ENCODE measurements around the gene ADGRF5.

DNA sequence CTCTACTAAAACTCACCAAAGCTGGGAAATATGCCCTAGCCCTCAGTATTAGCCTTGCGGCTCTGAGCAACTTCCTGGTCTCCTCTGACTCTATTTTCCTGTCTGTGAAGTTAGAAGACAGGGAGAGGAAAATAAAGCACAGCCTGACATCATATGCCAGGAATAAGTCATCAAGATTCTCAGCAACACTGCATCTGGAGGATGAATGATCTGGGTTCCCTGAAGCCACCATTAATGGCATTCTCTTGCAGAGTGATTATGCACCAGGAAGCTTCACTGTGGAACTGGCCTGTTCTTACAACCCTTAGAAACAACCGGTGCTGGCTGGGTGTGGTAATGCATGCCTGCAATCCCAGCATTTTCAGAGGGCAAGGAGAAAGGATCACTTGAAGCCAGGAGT is 12.4 kb downstream of the ADGRF5 start:
- TF ChIP-seq, protein P1, sequence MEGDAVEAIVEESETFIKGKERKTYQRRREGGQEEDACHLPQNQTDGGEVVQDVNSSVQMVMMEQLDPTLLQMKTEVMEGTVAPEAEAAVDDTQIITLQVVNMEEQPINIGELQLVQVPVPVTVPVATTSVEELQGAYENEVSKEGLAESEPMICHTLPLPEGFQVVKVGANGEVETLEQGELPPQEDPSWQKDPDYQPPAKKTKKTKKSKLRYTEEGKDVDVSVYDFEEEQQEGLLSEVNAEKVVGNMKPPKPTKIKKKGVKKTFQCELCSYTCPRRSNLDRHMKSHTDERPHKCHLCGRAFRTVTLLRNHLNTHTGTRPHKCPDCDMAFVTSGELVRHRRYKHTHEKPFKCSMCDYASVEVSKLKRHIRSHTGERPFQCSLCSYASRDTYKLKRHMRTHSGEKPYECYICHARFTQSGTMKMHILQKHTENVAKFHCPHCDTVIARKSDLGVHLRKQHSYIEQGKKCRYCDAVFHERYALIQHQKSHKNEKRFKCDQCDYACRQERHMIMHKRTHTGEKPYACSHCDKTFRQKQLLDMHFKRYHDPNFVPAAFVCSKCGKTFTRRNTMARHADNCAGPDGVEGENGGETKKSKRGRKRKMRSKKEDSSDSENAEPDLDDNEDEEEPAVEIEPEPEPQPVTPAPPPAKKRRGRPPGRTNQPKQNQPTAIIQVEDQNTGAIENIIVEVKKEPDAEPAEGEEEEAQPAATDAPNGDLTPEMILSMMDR (IDR thresholded peaks at IDR 0.05; ENCODE audit: poor library complexity): no peak
- TF ChIP-seq EZH2 (IDR thresholded peaks at IDR 0.05; ENCODE audit: borderline replicate concordance) (no peak), EZH2phosphoT487 (IDR thresholded peaks at IDR 0.05; ENCODE audit: low read depth, severe bottlenecking, unreplicated experiment) (no peak)

Measured in hepatocyte (in vitro differentiated cells).